BLaER1 (cell line): Measurements from ENCODE around the gene NUCB1.
A peak's percentile ranks its signal among the peaks of the same experiment; 100 is the strongest.

ENCODE experiments used
- H3K27ac ChIP-seq: shearing (Covaris generic); formaldehyde crosslinking; 2 replicates; pipeline ENCODE4 v1.8.1; 2022
- H3K27me3 ChIP-seq: shearing (Covaris generic); formaldehyde crosslinking; 2 replicates; pipeline ENCODE4 v1.8.1; 2022
- H3K36me3 ChIP-seq: shearing (Covaris generic); formaldehyde crosslinking; 2 replicates; pipeline ENCODE4 v1.8.1; 2022
- H3K4me1 ChIP-seq: shearing (Covaris generic); formaldehyde crosslinking; 2 replicates; pipeline ENCODE4 v1.8.1; 2022
- H3K4me2 ChIP-seq: shearing (Covaris generic); formaldehyde crosslinking; 2 replicates; pipeline ENCODE4 v1.8.1; 2022
- H3K4me3 ChIP-seq: shearing (Covaris generic); formaldehyde crosslinking; 2 replicates; pipeline ENCODE4 v1.8.1; 2022
- H3K9ac ChIP-seq: shearing (Covaris generic); formaldehyde crosslinking; 2 replicates; pipeline ENCODE4 v1.8.1; 2022
- H3K9me3 ChIP-seq: shearing (Covaris generic); formaldehyde crosslinking; 2 replicates; pipeline ENCODE4 v1.8.1; 2022
- H4K20me1 ChIP-seq: shearing (Covaris generic); formaldehyde crosslinking; 2 replicates; pipeline ENCODE4 v1.8.1; 2022
- Cebpa-rat ChIP-seq: shearing (Covaris generic); IDR thresholded peaks from 2 replicates; pipeline ENCODE4 v1.8.1; 2022

Gene NUCB1

DNA sequence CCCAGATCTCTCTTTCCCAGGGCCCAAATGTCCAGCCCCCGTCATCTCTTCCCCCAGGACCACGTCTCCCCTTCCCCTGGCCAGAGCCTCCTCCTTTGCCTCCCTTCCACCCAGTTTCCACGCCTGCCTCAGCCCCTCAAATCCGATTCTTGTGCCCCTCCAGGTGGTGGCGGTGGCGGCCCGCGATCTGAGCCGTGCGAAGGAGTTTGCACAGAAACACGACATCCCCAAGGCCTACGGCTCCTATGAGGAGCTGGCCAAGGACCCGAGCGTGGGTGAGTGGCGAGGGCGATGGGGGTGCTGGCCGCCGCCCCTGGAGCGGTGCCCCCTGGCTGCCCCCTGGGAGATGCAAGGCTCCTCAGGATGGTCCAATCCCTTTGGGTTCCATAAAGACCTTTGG is 34.7 kb downstream of the NUCB1 start:
- TF ChIP-seq Cebpa-rat: no peak
- no peak overlapping the region for H3K4me2 ChIP-seq
- no peaks in the 10 kb centered on the region for H4K20me1 ChIP-seq
- no peak overlapping the region for H3K4me3 ChIP-seq
- no peak overlapping the region for H3K9ac ChIP-seq
- peaks cover 17% of the 10 kb centered on the region for H3K4me1 ChIP-seq
- H3K27me3 ChIP-seq: peaks cover 24% of the 10 kb centered on the region
- no peaks in the 10 kb centered on the region; the same call in 1 of the 2 replicates for H3K36me3 ChIP-seq
- no peak overlapping the region for H3K27ac ChIP-seq
- 0 out of 2 replicates have a peak, but pooled peaks cover 3% of the 10 kb centered on the region for H3K9me3 ChIP-seq

- Histone ChIP-seq H3K36me3 (peaks cover 4% of the 10 kb centered on the region), H3K4me1 (peaks cover 17% of the 10 kb centered on the region), H3K4me3 (no peak overlapping the region), H3K9ac (no peak overlapping the region), H4K20me1 (no peaks in the 10 kb centered on the region), H3K27ac (no peak overlapping the region), H3K27me3 (peaks cover 24% of the 10 kb centered on the region), H3K4me2 (no peak overlapping the region), H3K9me3 (peaks cover 12% of the 10 kb centered on the region)
- TF ChIP-seq Cebpa-rat: no peak
Observed at GRCh38 chr19:48935864-48936263, 35.8 kb downstream of the NUCB1 start.

GRCh38 chr19:48938256-48938655 is 38.1 kb downstream of the NUCB1 start:
- peaks cover 12% of the 10 kb centered on the region for H3K27me3 ChIP-seq
- no peak overlapping the region for H3K9ac ChIP-seq
- no peak overlapping the region for H3K4me3 ChIP-seq
- no peaks in the 10 kb centered on the region for H4K20me1 ChIP-seq
- peaks cover 13% of the 10 kb centered on the region for H3K36me3 ChIP-seq
- peaks cover 20% of the 10 kb centered on the region for H3K9me3 ChIP-seq
- no peak overlapping the region for H3K27ac ChIP-seq
- TF ChIP-seq Cebpa-rat: no peak
- peaks cover 19% of the 10 kb centered on the region for H3K4me1 ChIP-seq
- peak overlapping the region; percentile 39 for H3K4me2 ChIP-seq

- H3K4me3 ChIP-seq: no peak overlapping the region
- H4K20me1 ChIP-seq: no peaks in the 10 kb centered on the region
- H3K4me1 ChIP-seq: peaks cover 31% of the 10 kb centered on the region
- H3K9me3 ChIP-seq: peaks cover 20% of the 10 kb centered on the region
- H3K27ac ChIP-seq: no peak overlapping the region
- no peak overlapping the region for H3K9ac ChIP-seq
- TF ChIP-seq Cebpa-rat: no peak
- no peaks in the 10 kb centered on the region for H3K27me3 ChIP-seq
- H3K36me3 ChIP-seq: peaks cover 13% of the 10 kb centered on the region
- H3K4me2 ChIP-seq: no peak overlapping the region
Observed at GRCh38 chr19:48940902-48941301, 40.8 kb downstream of the NUCB1 start.

GRCh38 chr19:48943081-48943480 is 43.0 kb downstream of the NUCB1 start:
- Histone ChIP-seq H3K4me1 (peaks cover 31% of the 10 kb centered on the region), H3K27ac (no peak overlapping the region), H3K4me2 (no peak overlapping the region), H4K20me1 (no peaks in the 10 kb centered on the region), H3K36me3 (peaks cover 24% of the 10 kb centered on the region), H3K9ac (no peak overlapping the region), H3K27me3 (no peaks in the 10 kb centered on the region), H3K4me3 (no peak overlapping the region), H3K9me3 (peaks cover 39% of the 10 kb centered on the region)
- no peak for TF ChIP-seq Cebpa-rat

DNA sequence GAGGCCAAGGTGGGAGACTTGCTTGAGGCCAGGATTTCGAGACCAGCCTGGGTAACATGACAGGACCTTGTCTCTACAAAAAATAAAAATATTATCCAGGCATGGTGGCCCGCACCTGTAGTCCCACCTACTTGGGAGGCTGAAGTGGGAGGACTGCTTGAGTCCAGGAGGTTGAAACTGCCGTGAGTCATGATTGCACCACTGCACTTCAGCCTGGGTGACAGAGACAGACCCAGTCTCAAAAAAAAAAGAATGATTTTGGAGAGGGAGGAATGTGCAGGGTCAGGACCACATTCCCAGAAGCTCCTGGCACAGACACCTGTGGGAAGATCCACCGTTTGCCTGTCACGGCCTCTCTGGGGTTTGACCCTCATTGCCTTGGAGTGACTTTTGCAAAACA is 45.3 kb downstream of the NUCB1 start:
- Histone ChIP-seq H3K9me3 (peaks cover 49% of the 10 kb centered on the region), H3K4me3 (no peak overlapping the region), H3K9ac (no peak overlapping the region), H3K4me2 (no peak overlapping the region), H3K27me3 (no peaks in the 10 kb centered on the region), H3K4me1 (peaks cover 37% of the 10 kb centered on the region), H3K36me3 (peaks cover 24% of the 10 kb centered on the region), H3K27ac (no peak overlapping the region), H4K20me1 (no peaks in the 10 kb centered on the region)
- TF ChIP-seq Cebpa-rat: no peak

DNA sequence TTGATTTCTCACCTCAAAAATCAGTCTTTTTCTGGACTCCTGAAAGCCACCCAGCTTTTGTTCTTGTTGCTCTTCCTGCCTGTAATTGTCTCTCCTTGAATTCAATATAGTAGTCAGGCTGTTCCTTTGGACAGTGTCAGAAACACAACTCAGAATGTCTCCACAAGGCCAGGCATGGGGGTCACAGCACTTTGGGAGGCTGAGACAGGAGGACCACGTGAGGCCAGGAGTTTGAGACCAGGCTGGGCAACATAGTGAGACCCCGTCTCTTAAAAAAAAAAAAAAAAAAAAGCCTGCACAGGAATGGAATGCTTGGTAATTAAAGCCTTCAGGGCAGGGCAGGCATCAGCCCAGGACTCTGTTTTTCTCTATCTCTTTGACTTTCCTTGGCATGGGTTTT is 45.7 kb downstream of the NUCB1 start:
- H4K20me1 ChIP-seq: no peaks in the 10 kb centered on the region
- peaks cover 20% of the 10 kb centered on the region for H3K36me3 ChIP-seq
- H3K4me1 ChIP-seq: peaks cover 41% of the 10 kb centered on the region
- no peak overlapping the region for H3K4me3 ChIP-seq
- H3K9me3 ChIP-seq: peaks cover 45% of the 10 kb centered on the region
- H3K4me2 ChIP-seq: no peak overlapping the region
- H3K27ac ChIP-seq: no peak overlapping the region
- no peaks in the 10 kb centered on the region for H3K27me3 ChIP-seq
- no peak for TF ChIP-seq Cebpa-rat
- H3K9ac ChIP-seq: no peak overlapping the region

GRCh38 chr19:48946463-48947257 is 46.5 kb downstream of the NUCB1 start:
- peaks cover 50% of the 10 kb centered on the region for H3K4me1 ChIP-seq
- H3K9ac ChIP-seq: no peak overlapping the region
- peaks cover 14% of the 10 kb centered on the region; the same call in 1 of the 2 replicates for H3K36me3 ChIP-seq
- H3K9me3 ChIP-seq: peaks cover 37% of the 10 kb centered on the region
- no peaks in the 10 kb centered on the region for H4K20me1 ChIP-seq
- no peak overlapping the region for H3K27ac ChIP-seq
- H3K4me3 ChIP-seq: peak overlapping the region; percentile 30; the same call in 1 of the 2 replicates
- H3K27me3 ChIP-seq: no peaks in the 10 kb centered on the region
- TF ChIP-seq Cebpa-rat: no peak
- no peak overlapping the region for H3K4me2 ChIP-seq

DNA sequence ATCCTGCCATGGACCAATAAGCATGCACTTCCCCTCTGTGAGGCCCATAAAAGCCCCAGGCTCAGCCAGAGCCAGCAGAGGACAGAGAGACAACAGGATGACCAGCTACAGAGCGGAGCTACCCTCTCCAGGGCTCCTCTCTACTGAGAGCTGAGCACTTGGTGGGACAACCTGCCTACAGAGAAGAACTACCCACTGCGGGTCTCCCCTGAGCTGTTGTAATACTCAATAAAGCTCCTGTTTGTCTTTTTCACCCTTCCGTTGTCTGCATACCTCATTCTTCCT is 47.1 kb downstream of the NUCB1 start:
- H3K36me3 ChIP-seq: peaks cover 13% of the 10 kb centered on the region; the same call in 1 of the 2 replicates
- no peak overlapping the region for H3K27ac ChIP-seq
- TF ChIP-seq Cebpa-rat: no peak
- H3K4me1 ChIP-seq: peaks cover 55% of the 10 kb centered on the region
- H4K20me1 ChIP-seq: no peaks in the 10 kb centered on the region
- H3K27me3 ChIP-seq: no peaks in the 10 kb centered on the region
- H3K4me3 ChIP-seq: peak overlapping the region; percentile 30; the same call in 1 of the 2 replicates
- H3K9ac ChIP-seq: no peak overlapping the region
- H3K4me2 ChIP-seq: no peak overlapping the region
- peaks cover 36% of the 10 kb centered on the region for H3K9me3 ChIP-seq

GRCh38 chr19:48950159-48950558 is 50.0 kb downstream of the NUCB1 start:
- Histone ChIP-seq H3K27me3 (no peaks in the 10 kb centered on the region), H3K27ac (peak overlapping the region; percentile 78), H4K20me1 (peaks cover under 1% of the 10 kb centered on the region; the same call in 1 of the 2 replicates), H3K36me3 (peaks cover 11% of the 10 kb centered on the region; the same call in 1 of the 2 replicates), H3K4me3 (no peak overlapping the region), H3K9ac (peak overlapping the region; percentile 52; the same call in 1 of the 2 replicates), H3K4me1 (peaks cover 56% of the 10 kb centered on the region), H3K4me2 (peak overlapping the region; percentile 73), H3K9me3 (peaks cover 36% of the 10 kb centered on the region)
- no peak for TF ChIP-seq Cebpa-rat
